GM12892 (cell line): ENCODE results near the gene CCDC148.

ENCODE experiments used
- POLR2A ChIP-seq: IDR thresholded peaks from 2 replicates; pipeline ENCODE4 v1.6.1; 2011; ENCODE audit warnings: low read depth, low read length, control low read depth
- POLR2AphosphoS5 ChIP-seq: IDR thresholded peaks from 2 replicates; pipeline ENCODE4 v1.6.1; 2011; ENCODE audit warnings: low read depth, low read length, control low read depth
- TAF1 ChIP-seq: IDR thresholded peaks from 2 replicates; pipeline ENCODE4 v1.6.1; 2011; ENCODE audit warnings: low read depth, mild to moderate bottlenecking, control low read depth, low read length, borderline replicate concordance

DNA sequence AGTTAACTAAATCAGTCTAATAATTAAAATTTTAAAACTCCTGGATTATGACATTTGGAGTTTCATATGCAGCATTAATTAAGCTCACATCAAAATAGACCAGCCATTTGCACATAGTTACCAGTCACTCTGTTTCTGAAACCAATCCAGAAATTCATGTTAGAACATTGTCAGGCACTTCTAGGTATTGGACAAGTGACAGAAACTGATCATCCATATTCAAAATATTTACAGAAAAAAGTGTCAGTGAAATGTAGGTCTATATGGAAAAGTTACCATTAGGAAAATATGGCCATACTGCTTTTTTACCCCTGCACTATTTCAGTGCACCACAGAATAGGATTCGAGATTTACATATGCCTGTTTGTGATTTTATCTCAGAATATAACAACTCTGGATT, 321.5 kb downstream of the CCDC148 start:
- TF ChIP-seq POLR2A (no peak), TAF1 (no peak), POLR2AphosphoS5 (no peak)
